Ectodermal cell (in vitro differentiated cells): Measurements from ENCODE around the gene PDSS2. TPM values are rescaled to one million over a fixed set of nuclear protein-coding genes. Genes with fewer than 3 reads are reported as not detected.

Experiments used
- H3K27ac ChIP-seq: 2 replicates; pipeline ENCODE4 v1.7.0; 2013; ENCODE audit warnings: mild to moderate bottlenecking, low read depth, low read length; ENCODE audit not compliant: insufficient read depth, poor library complexity, severe bottlenecking
- H3K27me3 ChIP-seq: 2 replicates; pipeline ENCODE4 v1.7.0; 2013; ENCODE audit warnings: mild to moderate bottlenecking, low read length; ENCODE audit not compliant: insufficient read depth, control insufficient read depth, poor library complexity, severe bottlenecking
- H3K36me3 ChIP-seq: one replicate; pipeline ENCODE4 v1.7.0; 2013; ENCODE audit warnings: low read length; ENCODE audit not compliant: control insufficient read depth, insufficient read depth
- H3K4me1 ChIP-seq: one replicate; pipeline ENCODE4 v1.7.0; 2013; ENCODE audit warnings: low read length; ENCODE audit not compliant: control insufficient read depth, insufficient read depth
- H3K4me3 ChIP-seq: 2 replicates; pipeline ENCODE4 v1.7.0; 2013; ENCODE audit warnings: low read depth, low read length, control low read depth; ENCODE audit not compliant: insufficient read depth
- H3K9me3 ChIP-seq: 2 replicates; pipeline ENCODE4 v1.7.0; 2013; ENCODE audit warnings: mild to moderate bottlenecking, low read length, moderate library complexity; ENCODE audit not compliant: control insufficient read depth
- WGBS, 2 experiments: methylation state at CpG; one replicate each; pipeline ENCODE4 v1.1.7; 2013; ENCODE audit warnings: missing lambda C conversion rate in 2 of 2; 5-methylcytosine and 5-hydroxymethylcytosine counted together
- polyA plus RNA-seq, 4 experiments: library from polyadenylated mRNA; stranded (reverse); fragments of 50-300 nt; gene quantifications; one replicate each; pipeline ENCODE4 v1.2.3, GENCODE V29; 2013

PDSS2 gene, protein sequence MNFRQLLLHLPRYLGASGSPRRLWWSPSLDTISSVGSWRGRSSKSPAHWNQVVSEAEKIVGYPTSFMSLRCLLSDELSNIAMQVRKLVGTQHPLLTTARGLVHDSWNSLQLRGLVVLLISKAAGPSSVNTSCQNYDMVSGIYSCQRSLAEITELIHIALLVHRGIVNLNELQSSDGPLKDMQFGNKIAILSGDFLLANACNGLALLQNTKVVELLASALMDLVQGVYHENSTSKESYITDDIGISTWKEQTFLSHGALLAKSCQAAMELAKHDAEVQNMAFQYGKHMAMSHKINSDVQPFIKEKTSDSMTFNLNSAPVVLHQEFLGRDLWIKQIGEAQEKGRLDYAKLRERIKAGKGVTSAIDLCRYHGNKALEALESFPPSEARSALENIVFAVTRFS
- 11.5 TPM for polyA plus RNA-seq (2013, experiment 1 of 4)
- polyA plus RNA-seq (2013, experiment 2 of 4): 10.6 TPM
- 11.1 TPM for polyA plus RNA-seq (2013, experiment 3 of 4)
- polyA plus RNA-seq (2013, experiment 4 of 4): 11.9 TPM

DNA sequence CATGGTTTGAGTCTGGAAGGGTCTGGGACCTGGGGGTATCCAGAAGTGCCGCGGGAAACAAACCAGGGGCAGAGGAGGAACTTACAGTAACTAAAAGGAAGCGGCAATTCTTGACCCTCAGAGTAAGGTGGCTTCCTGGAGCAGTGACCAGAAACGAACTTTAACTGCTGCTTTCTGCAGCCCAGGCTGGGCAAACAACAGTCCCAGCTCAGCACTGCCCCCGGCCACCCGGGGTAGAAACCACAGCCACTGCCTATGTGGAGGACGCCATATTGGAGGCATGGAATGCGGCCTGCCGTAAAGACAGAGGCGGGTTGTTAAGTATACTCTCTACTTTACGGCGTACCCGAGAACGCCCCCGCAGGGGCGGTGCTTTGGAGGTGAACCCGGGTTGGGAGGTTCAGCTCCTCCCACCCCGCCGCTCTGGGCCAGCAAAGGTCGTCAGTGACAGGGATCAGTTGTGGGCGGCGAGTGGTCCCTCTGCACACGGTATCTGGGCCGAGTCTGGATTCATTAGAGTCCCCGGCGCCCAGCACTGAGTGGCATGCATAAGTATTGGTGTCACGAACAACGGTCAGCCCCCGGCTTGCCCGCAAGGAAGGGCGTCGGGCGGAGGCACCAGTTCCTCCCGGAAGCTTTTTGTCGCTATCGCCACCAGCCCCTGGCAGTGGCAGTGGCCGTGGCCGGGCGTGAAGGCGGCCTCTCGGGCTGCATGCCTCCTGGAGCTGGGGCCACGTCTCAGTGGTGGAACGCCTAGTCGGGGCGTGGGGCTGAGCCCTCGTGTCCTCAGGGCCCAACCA is at the start of gene PDSS2:
TSS of gene PDSS2 (minus strand) at position 282 of the 800 bp plus-strand sequence. CDS start at position 3, 279 bp downstream.
- peaks cover 11% of the 10 kb centered on the region for H3K27me3 ChIP-seq
- H3K4me1 ChIP-seq: no peaks in the 10 kb centered on the region
- H3K4me3 ChIP-seq: peak within 1 kb of the TSS; percentile 85
- peak within 1 kb of the TSS; percentile 72 for H3K27ac ChIP-seq
- 1 to 2% methylated on average over 46 of the region's 46 CpGs for WGBS, 2 experiments
- H3K36me3 ChIP-seq: no peaks in the 10 kb centered on the region
- H3K9me3 ChIP-seq: no peaks in the 10 kb centered on the region

DNA sequence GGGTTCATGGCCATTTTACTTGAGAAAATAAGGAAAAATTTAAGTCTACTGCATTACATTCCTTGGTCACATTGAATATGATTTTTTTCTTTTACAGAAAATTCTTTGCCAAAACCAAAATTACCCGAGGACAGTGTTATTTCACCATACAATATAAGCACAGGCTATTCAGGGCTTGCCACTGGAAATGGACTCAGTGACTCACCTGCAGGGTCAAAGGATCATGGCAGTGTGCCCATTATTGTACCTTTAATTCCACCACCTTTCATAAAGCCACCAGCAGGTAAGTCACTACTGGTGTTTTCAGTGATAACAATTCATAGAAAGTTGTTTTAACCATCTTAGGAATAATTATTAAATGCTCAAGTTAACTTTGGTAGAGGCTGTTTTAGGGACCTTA is 46.8 kb upstream of the PDSS2 start:
- no peaks in the 10 kb centered on the region for H3K36me3 ChIP-seq
- 86 to 100% methylated on average over 1 of the region's 1 CpG for WGBS, 2 experiments
- no peaks in the 10 kb centered on the region for H3K27me3 ChIP-seq
- H3K4me3 ChIP-seq: no peak overlapping the region
- H3K4me1 ChIP-seq: no peaks in the 10 kb centered on the region
- H3K9me3 ChIP-seq: no peaks in the 10 kb centered on the region
- H3K27ac ChIP-seq: no peak overlapping the region

DNA sequence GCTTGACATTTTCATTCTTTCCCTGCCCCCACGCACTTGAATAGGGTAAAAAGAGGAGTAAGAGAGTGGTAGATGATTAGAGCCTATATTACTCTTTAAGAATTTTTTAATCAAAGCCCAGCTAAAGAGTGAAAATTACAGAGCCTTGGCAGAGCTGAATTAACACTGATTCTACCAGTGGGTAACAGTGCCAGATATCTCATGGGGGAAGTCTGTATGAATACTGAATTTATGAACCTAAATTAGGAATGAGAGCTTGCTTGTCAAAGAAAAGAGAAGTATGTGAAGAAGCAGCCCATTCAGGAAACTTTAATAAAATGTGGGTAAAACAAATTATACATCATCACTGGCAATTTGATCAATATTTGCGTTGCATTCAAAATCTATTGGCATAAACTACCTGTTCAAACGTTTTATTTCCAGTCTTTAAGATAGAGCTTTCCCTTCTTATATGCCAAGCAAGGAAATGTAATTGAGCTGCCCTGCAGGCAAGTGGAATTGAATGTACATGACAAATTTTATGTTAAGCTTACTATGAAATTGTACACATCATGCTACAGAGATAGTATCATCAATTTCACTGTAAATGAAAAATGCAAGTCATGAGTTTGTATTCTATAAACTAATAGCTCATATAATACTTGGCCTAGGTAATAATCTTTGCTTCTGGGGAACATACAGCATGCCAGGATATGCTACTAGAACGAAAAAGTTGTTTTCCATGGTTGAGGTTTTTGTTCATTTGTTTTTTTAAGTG is 45.1 kb upstream of the PDSS2 start:
- no peak overlapping the region for H3K4me3 ChIP-seq
- H3K27ac ChIP-seq: no peak overlapping the region
- WGBS, 2 experiments: 92 to 93% methylated on average over 3 to 4 of the region's 4 CpGs
- H3K4me1 ChIP-seq: no peaks in the 10 kb centered on the region
- no peaks in the 10 kb centered on the region for H3K36me3 ChIP-seq
- H3K9me3 ChIP-seq: no peaks in the 10 kb centered on the region
- no peaks in the 10 kb centered on the region for H3K27me3 ChIP-seq

DNA sequence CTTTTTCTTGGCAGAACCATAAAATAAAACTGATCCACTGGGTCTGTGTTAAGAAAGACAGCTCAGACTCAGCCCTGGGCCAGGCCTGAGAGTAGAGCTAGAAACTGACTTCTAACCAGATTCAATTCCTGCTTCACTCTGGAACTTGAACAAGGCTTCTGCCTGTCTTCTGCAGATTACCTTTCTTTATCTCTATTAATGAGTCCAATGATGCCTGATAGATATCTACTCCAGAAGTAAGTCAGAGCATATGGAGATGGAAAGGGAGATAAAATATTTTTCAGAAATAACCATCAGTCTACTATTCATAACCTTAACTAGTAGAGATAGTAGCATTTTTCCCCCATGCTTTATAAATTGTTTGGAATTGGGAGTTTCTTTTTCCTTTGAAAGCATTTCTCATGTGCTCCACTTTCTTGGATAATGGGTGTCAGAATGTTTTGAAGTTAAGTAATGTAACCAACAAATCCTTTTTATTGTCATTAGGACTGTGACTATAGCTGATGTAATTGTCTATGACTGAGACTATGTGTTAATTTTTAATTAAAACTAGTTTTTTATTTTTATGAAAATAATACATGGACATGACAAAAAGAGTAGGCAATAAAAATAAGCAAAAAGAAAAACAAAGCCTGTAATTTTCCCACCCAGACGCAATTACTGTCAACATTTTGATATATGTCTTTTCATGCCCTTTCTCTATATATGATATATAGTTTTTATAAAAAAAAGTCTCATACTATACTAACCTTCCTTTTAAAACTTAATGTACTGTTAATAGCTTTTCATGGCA is 37.7 kb upstream of the PDSS2 start:
- H3K9me3 ChIP-seq: no peaks in the 10 kb centered on the region
- no peak overlapping the region for H3K27ac ChIP-seq
- no peak overlapping the region for H3K4me3 ChIP-seq
- H3K27me3 ChIP-seq: no peaks in the 10 kb centered on the region
- H3K4me1 ChIP-seq: peaks cover 24% of the 10 kb centered on the region
- WGBS, 2 experiments: no CpG with 5 or more reads among the region's 1 CpG
- no peaks in the 10 kb centered on the region for H3K36me3 ChIP-seq

DNA sequence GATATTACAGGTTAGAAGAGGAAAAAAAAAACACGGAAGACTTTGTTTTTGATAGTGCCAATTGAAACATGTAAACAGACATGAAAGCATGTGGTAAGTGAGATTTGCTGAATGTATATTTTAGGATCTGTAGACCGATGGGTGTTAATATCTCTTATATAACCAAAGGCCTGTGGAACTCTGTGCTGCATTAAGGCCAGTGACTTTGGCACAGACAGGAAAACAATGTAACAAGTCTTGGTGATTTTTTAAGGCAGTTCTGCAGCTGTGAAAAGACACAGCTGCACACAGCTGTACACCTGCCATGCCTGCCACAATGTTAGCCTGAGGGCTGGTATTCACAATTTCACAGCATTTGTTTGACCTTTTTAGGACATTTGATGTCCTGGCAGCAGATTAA is 36.6 kb upstream of the PDSS2 start:
- H3K9me3 ChIP-seq: no peaks in the 10 kb centered on the region
- H3K4me1 ChIP-seq: peaks cover 24% of the 10 kb centered on the region
- no peaks in the 10 kb centered on the region for H3K36me3 ChIP-seq
- no peak overlapping the region for H3K27ac ChIP-seq
- no peaks in the 10 kb centered on the region for H3K27me3 ChIP-seq
- WGBS, 2 experiments: 92 to 95% methylated on average over 2 of the region's 2 CpGs
- H3K4me3 ChIP-seq: no peak overlapping the region

DNA sequence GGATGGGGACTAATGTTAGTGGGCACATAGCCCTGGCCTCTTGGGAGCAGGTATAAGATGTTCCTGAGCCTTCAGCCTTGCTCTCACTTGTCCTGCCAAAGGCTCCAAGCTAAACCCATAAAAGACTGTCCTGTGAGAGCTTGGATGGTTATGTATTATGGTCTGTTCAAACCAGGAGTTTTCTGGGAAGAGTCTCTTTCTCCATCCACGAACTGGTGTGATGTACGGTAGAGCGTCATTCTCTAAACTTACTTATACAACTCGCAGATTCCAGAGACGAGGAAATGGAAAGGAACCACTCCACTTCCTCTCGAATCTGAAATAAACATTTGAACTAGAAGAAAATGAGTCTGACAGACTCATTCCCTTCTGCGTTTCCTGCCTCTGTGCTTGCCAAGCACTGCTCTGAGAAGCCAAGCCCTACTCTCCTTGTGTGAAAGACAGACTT is 35.9 kb upstream of the PDSS2 start:
- no peaks in the 10 kb centered on the region for H3K36me3 ChIP-seq
- H3K27ac ChIP-seq: no peak overlapping the region
- H3K27me3 ChIP-seq: no peaks in the 10 kb centered on the region
- H3K4me3 ChIP-seq: no peak overlapping the region
- no peaks in the 10 kb centered on the region for H3K9me3 ChIP-seq
- WGBS, 2 experiments: 87 to 94% methylated on average over 7 of the region's 7 CpGs
- peaks cover 24% of the 10 kb centered on the region for H3K4me1 ChIP-seq

DNA sequence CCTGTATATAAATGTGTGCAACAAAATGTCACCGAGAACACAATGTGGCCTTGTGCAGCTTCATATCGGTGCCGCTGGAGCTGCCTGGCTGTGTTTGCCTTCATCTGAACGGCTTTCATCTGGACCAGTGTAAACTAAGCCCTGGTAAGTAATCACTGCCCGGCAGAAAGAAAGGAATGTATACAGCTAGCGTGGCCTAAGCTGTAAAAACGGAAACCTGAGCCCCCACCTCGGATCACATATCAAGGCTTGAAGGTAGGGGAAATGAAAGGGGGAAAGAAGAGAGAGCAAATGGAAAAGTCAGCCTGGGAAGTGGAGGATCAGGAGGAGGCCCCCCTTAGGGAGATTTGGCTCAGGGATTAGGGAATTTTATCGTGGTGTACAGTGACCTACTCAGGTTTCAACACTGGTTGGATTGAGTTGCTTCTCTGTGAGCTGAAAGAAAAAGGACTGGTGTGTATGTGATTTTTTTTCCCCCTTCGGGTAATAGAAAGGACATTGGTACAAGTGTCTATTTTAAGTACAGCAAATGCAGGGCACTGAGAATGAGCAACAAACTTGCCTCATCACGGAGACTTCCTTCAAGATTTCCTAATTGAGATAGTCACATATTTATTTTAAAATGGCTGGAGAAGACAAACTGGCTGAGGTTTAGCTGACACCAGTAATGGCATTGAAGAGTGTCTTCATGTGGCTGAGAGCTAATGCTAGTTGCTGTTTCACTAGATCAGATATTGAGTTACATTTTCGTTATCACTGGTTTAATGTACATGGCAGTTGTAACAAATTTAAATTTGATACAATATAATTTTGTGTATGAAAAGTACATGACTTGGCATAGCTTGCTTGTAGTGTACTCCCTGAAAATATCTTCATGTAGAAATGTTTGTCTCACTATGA is 34.0 kb upstream of the PDSS2 start:
- H3K27me3 ChIP-seq: peaks cover 6% of the 10 kb centered on the region
- no peaks in the 10 kb centered on the region for H3K9me3 ChIP-seq
- peaks cover 26% of the 10 kb centered on the region for H3K4me1 ChIP-seq
- peak overlapping the region; percentile 80 for H3K27ac ChIP-seq
- WGBS, 2 experiments: 32 to 34% methylated on average over 12 of the region's 12 CpGs
- peak overlapping the region; percentile 82 for H3K4me3 ChIP-seq
- no peaks in the 10 kb centered on the region for H3K36me3 ChIP-seq

DNA sequence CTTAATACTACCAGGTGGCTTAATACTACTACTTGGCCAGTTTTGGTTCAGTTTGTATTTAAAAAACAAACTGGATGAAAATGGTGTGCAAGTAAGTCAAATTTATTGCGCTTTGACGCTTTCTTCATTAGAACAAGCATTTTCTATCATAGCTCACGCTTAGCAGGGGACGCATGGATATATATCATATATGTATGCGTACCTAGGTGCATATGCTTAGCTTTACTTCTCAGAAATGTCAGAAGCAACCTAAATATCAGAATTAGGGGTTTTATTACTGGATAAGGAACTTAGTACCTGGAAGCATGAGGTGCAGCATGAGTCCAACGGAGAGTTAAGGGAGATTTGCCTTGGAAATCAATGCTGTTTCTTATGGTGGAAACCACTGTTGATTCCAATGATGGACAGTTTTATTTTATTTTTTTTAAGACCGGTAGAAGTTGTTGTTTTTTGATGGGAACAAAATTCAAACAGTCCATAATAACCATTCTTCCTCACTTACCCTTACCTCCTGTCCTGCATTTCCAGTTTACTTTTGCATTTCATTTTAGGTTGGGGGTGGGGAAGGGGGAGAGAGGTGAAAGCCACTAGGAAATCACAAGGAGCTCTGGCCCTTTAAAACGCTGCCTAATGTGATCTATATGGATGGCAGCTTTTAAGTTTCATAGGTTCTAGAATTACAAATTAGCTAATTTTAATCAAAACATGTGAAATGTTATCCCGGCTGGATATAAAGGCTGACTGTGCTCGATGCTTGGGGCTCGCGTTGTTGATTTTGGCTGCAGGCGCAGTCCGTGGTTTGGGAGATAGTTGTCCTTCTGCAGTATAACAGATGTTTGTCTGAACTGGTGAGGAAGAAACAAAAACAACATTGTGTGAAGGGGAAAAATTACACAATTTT is 32.6 kb upstream of the PDSS2 start:
- Histone ChIP-seq H3K27ac (no peak overlapping the region), H3K4me3 (peak overlapping the region; percentile 82)
- 53% methylated on average over 11 to 13 of the region's 14 CpGs for WGBS, 2 experiments

More for the DNA sequence above, 32.6 kb upstream of the PDSS2 start:
- Histone ChIP-seq H3K9me3 (no peaks in the 10 kb centered on the region), H3K36me3 (no peaks in the 10 kb centered on the region), H3K4me1 (peaks cover 30% of the 10 kb centered on the region), H3K27me3 (peaks cover 20% of the 10 kb centered on the region)
